Esophagus muscularis mucosa (tissue), 4 donors: ENCODE results near the gene KCNQ5.

Source experiments
- CTCF ChIP-seq, 3 experiments: fragments of 200-600 bp in 2 of 3; fragments of 450-650 bp in 1 of 3; sonication (generic) in 2 of 3; IDR thresholded peaks; one replicate each; pipeline ENCODE4 v1.5.1; 2017 to 2019; ENCODE audit warnings: antibody characterized with exemption in 3 of 3, mild to moderate bottlenecking in 2 of 3, moderate library complexity in 1 of 3
- EP300 ChIP-seq: sonication (generic); formaldehyde crosslinking; IDR thresholded peaks from one replicate; pipeline ENCODE4 v1.6.1; 2017; ENCODE audit warnings: antibody characterized with exemption
- POLR2A ChIP-seq: fragments of 450-650 bp; IDR thresholded peaks from one replicate; pipeline ENCODE4 v1.6.1; 2017; ENCODE audit warnings: antibody characterized with exemption, moderate library complexity, mild to moderate bottlenecking, low read depth
- POLR2AphosphoS5 ChIP-seq, 2 donors: sonication (generic); formaldehyde crosslinking; IDR thresholded peaks; one replicate each; pipeline ENCODE4 v1.6.1; 2017; ENCODE audit warnings: antibody characterized with exemption in 2 of 2

- TF ChIP-seq POLR2AphosphoS5 (IDR thresholded peaks at IDR 0.05), result peak; percentile 23 to 83
- TF ChIP-seq POLR2A, result no peak
- TF ChIP-seq CTCF (IDR thresholded peaks at IDR 0.05), result no peak
- no peak for TF ChIP-seq EP300
Observed at GRCh38 chr6:72950114-72950860, 328.4 kb downstream of the KCNQ5 start.
